AG08396 (cell line): ENCODE results near the gene NAP1L5.

Experiments
- DNase-seq: peaks from one replicate; pipeline ENCODE4 v3.0.0; 2012; ENCODE audit warnings: low spot score, mixed read lengths

NAP1L5 gene

GRCh38 chr4:88660446-88661294 is 37.0 kb downstream of the NAP1L5 start:
- DNase-seq = no peak

- DNase-seq = no peak
Measured at GRCh38 chr4:88659890-88660208, 37.8 kb downstream of the NAP1L5 start.

GRCh38 chr4:88659055-88659889 is 38.4 kb downstream of the NAP1L5 start:
- peak; percentile 57 for DNase-seq

- no peak for DNase-seq
Measured at GRCh38 chr4:88655226-88655625, 42.4 kb downstream of the NAP1L5 start.

GRCh38 chr4:88653371-88653946 is 44.2 kb downstream of the NAP1L5 start:
- no peak for DNase-seq

GRCh38 chr4:88649716-88650115 is 47.9 kb downstream of the NAP1L5 start:
- no peak for DNase-seq

- DNase-seq = no peak
Measured at GRCh38 chr4:88646528-88647280, 50.9 kb downstream of the NAP1L5 start.

GRCh38 chr4:88645994-88646393 is 51.6 kb downstream of the NAP1L5 start:
- DNase-seq = no peak
